ENCODE measurements around the gene ADGRB3.

DNA sequence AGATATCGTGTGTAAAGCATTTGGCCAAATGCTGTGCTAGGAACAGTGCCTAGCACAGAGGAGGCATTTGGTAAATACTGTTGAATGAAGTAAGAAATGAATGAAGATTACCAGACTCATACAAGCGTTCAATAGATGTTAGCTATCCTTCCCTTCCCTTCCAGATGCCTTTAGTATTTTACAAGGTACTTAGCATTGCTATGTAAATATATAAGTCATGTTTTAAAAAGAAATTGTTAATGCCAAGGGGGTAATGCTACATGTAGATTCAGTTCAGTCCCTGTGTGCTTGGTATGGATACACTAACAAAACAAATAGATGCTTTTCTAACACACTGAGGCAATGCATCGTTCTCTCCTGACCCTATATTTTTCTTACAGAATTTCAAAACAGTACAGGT is 407.2 kb downstream of the ADGRB3 start:
- TF ChIP-seq, protein P1, sequence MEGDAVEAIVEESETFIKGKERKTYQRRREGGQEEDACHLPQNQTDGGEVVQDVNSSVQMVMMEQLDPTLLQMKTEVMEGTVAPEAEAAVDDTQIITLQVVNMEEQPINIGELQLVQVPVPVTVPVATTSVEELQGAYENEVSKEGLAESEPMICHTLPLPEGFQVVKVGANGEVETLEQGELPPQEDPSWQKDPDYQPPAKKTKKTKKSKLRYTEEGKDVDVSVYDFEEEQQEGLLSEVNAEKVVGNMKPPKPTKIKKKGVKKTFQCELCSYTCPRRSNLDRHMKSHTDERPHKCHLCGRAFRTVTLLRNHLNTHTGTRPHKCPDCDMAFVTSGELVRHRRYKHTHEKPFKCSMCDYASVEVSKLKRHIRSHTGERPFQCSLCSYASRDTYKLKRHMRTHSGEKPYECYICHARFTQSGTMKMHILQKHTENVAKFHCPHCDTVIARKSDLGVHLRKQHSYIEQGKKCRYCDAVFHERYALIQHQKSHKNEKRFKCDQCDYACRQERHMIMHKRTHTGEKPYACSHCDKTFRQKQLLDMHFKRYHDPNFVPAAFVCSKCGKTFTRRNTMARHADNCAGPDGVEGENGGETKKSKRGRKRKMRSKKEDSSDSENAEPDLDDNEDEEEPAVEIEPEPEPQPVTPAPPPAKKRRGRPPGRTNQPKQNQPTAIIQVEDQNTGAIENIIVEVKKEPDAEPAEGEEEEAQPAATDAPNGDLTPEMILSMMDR (IDR thresholded peaks at IDR 0.05): no peak
- TF ChIP-seq POLR2A (IDR thresholded peaks at IDR 0.05): no peak
